CD14-positive monocyte (primary cell): ENCODE results near the gene MYH7. TPM values are rescaled to one million over a fixed set of nuclear protein-coding genes. Genes with fewer than 3 reads are reported as not detected.

Experiments used
- DNase-seq, 3 donors: peaks; one replicate each; pipeline ENCODE4 v3.0.0-alpha.2; 2011 to 2022
- H2AFZ ChIP-seq: 2 replicates; pipeline ENCODE4 v1.6.0; 2012; ENCODE audit warnings: mild to moderate bottlenecking, low read depth, low read length, inconsistent platforms; ENCODE audit not compliant: insufficient read depth, poor library complexity, severe bottlenecking
- H3K27ac ChIP-seq, 2 donors: 1 replicate in 1 of 2; 2 replicates in 1 of 2; pipeline ENCODE4 v1.5.1; 2012 to 2013; ENCODE audit warnings: low read length in 2 of 2, control low read depth in 1 of 2, inconsistent platforms in 1 of 2, low read depth in 1 of 2, mild to moderate bottlenecking in 1 of 2
- H3K27me3 ChIP-seq, 2 donors: one replicate each; pipeline versions ENCODE4 v1.6.0 to v1.6.1; 2011 to 2013; ENCODE audit warnings: low read length in 2 of 2; ENCODE audit not compliant: control insufficient read depth in 2 of 2, insufficient read depth in 2 of 2
- H3K36me3 ChIP-seq, 2 donors: replicated peaks in 1 of 2; 1 replicate in 1 of 2; 2 replicates in 1 of 2; pipeline versions ENCODE4 v1.5.1 to v1.6.1; 2012 to 2013; ENCODE audit warnings: low read length in 2 of 2, control low read depth in 1 of 2, inconsistent platforms in 1 of 2, mild to moderate bottlenecking in 1 of 2; ENCODE audit not compliant: insufficient read depth in 2 of 2, control insufficient read depth in 1 of 2
- H3K4me1 ChIP-seq, 2 donors: 1 replicate in 1 of 2; 2 replicates in 1 of 2; pipeline versions ENCODE4 v1.5.1 to v1.6.1; 2012 to 2013; ENCODE audit warnings: low read length in 2 of 2, control low read depth in 1 of 2, inconsistent platforms in 1 of 2, mild to moderate bottlenecking in 1 of 2, moderate library complexity in 1 of 2; ENCODE audit not compliant: insufficient read depth in 2 of 2, control insufficient read depth in 1 of 2
- H3K4me2 ChIP-seq: replicated peaks from 2 replicates; pipeline ENCODE3; 2012; ENCODE audit warnings: low read length, moderate library complexity, mild to moderate bottlenecking; ENCODE audit not compliant: poor library complexity, severe bottlenecking; ENCODE audit errors: extremely low read depth
- H3K4me3 ChIP-seq, 3 experiments: fragments of 200-600 bp in 1 of 3; sonication (generic) in 1 of 3; replicated peaks in 1 of 3; 1 replicate in 2 of 3; 2 replicates in 1 of 3; pipeline ENCODE4 v1.5.1; 2011 to 2013; ENCODE audit warnings: low read length in 3 of 3, mild to moderate bottlenecking in 3 of 3, control low read depth in 2 of 3, low read depth in 2 of 3, inconsistent platforms in 1 of 3, moderate library complexity in 1 of 3
- H3K79me2 ChIP-seq: 2 replicates; pipeline ENCODE4 v1.6.0; 2012; ENCODE audit warnings: mild to moderate bottlenecking, control low read depth, inconsistent platforms, low read length, moderate library complexity; ENCODE audit not compliant: insufficient read depth
- H3K9ac ChIP-seq: 2 replicates; pipeline ENCODE4 v1.6.0; 2017; ENCODE audit warnings: low read length, mild to moderate bottlenecking; ENCODE audit not compliant: insufficient read depth, poor library complexity, severe bottlenecking
- H3K9me3 ChIP-seq, 2 donors: replicated peaks in 1 of 2; 1 replicate in 1 of 2; 2 replicates in 1 of 2; pipeline versions ENCODE4 v1.5.1 to v1.6.1; 2012 to 2013; ENCODE audit warnings: low read length in 2 of 2, control low read depth in 1 of 2; ENCODE audit not compliant: control insufficient read depth in 1 of 2, insufficient read depth in 1 of 2
- H4K20me1 ChIP-seq: 2 replicates; pipeline ENCODE4 v1.6.0; 2012; ENCODE audit warnings: mild to moderate bottlenecking, low read length, control low read depth, moderate library complexity; ENCODE audit not compliant: insufficient read depth
- H3K27ac Mint-ChIP-seq, 7 donors: one replicate each; pipeline ENCODE4 v1.8.0; 2020; ENCODE audit warnings: mild to moderate bottlenecking in 7 of 7, mixed read lengths in 7 of 7, moderate library complexity in 6 of 7, inconsistent platforms in 2 of 7
- H3K27me3 Mint-ChIP-seq, 3 donors: one replicate each; pipeline ENCODE4 v1.8.0; 2021 to 2022; ENCODE audit warnings: low read depth in 3 of 3, mild to moderate bottlenecking in 3 of 3, mixed read lengths in 3 of 3, moderate library complexity in 3 of 3, inconsistent platforms in 1 of 3
- H3K36me3 Mint-ChIP-seq, 2 donors: one replicate each; pipeline ENCODE4 v1.8.0; 2020; ENCODE audit warnings: mixed read lengths in 2 of 2, inconsistent platforms in 1 of 2, mild to moderate bottlenecking in 1 of 2
- H3K4me1 Mint-ChIP-seq: one replicate; pipeline ENCODE4 v1.8.0; 2020; ENCODE audit warnings: mild to moderate bottlenecking, mixed read lengths
- H3K4me3 Mint-ChIP-seq, 2 donors: one replicate each; pipeline ENCODE4 v1.8.0; 2020; ENCODE audit warnings: mild to moderate bottlenecking in 2 of 2, mixed read lengths in 2 of 2, moderate library complexity in 1 of 2
- H3K9me3 Mint-ChIP-seq, 7 donors: one replicate each; pipeline ENCODE4 v1.8.0; 2020 to 2022; ENCODE audit warnings: mixed read lengths in 7 of 7, mild to moderate bottlenecking in 6 of 7, moderate library complexity in 6 of 7, inconsistent platforms in 2 of 7
- WGBS: methylation state at CpG from one replicate; pipeline ENCODE4 v1.1.5; 2013; ENCODE audit warnings: missing lambda C conversion rate; ENCODE audit not compliant: insufficient coverage; 5-methylcytosine and 5-hydroxymethylcytosine counted together
- intact Hi-C, 2 donors: fragments of 100-400 bp; cut with micrococcal nuclease; formaldehyde crosslinking; loops; one replicate each; pipeline versions ENCODE4 v1.15.0 to v1.15.1; 2023
- polyA plus RNA-seq, 3 donors: library from polyadenylated mRNA; depleted of rRNA in 1 of 3; unstranded in 2 of 3; stranded (reverse) in 1 of 3; fragments of 300-500 nt in 2 of 3; fragments of >200 nt in 1 of 3; fragmentation: Illumina TruSeq in 2 of 3; gene quantifications; 1 replicate in 2 of 3; 2 replicates in 1 of 3; pipeline ENCODE4 v1.2.3, GENCODE V29; 2012 to 2021
- TF ChIP-seq, protein P1 (sequence below): fragments of 200-600 bp; IDR thresholded peaks from one replicate; pipeline ENCODE4 v1.8.0; 2022; ENCODE audit warnings: antibody characterized with exemption, mild to moderate bottlenecking

Gene MYH7
- polyA plus RNA-seq, 3 donors = not detected

DNA sequence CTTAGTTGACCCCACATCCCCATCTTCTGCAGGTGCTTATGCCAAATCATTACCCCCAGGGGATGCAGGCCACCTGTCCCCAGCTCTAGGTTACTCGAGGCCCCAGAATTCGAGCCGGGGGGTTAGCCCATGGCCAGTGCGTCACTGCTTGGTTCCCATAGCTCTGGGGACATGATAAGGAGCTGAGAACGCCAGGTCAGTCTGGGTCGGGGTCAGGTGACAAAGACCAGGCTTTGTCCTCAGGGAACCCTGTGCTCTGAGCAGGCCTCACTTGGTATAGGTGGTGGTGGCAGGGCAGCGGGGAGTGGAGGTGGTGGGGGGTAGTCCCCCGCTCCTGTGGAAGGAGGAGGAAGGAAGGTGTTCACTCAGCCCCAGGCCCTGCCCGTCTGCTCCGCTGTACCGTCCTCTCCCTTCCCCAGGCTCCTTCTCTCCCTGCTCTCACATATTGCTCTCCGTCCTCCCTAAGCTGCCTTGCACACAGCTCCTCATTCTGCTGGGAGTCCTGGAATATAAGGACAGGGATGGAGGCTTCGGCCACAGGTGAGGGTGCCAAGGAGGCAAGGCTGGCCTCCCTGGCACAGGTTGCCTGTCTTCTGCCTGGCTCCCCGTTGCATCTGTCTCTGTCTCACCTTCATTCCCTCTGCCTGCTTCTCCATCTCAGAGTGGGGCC is 25.4 kb downstream of the MYH7 start:
- H3K4me1 Mint-ChIP-seq = no peaks in the 10 kb centered on the region
- H3K27me3 Mint-ChIP-seq = peaks cover 0 to 23% (median 3%) of the 10 kb centered on the region in 3 donors
- H3K4me3 ChIP-seq = no peak overlapping the region
- peak overlapping the region in 1 of 7 donors; percentile 26 for H3K27ac Mint-ChIP-seq
- H3K4me3 Mint-ChIP-seq = no peak overlapping the region
- DNase-seq = no peak
- H3K9ac ChIP-seq = no peak overlapping the region
- no peaks in the 10 kb centered on the region for H3K4me1 ChIP-seq
- H3K36me3 Mint-ChIP-seq = no peaks in the 10 kb centered on the region
- no peaks in the 10 kb centered on the region for H3K36me3 ChIP-seq
- H3K27me3 ChIP-seq = no peaks in the 10 kb centered on the region
- TF ChIP-seq, protein P1, sequence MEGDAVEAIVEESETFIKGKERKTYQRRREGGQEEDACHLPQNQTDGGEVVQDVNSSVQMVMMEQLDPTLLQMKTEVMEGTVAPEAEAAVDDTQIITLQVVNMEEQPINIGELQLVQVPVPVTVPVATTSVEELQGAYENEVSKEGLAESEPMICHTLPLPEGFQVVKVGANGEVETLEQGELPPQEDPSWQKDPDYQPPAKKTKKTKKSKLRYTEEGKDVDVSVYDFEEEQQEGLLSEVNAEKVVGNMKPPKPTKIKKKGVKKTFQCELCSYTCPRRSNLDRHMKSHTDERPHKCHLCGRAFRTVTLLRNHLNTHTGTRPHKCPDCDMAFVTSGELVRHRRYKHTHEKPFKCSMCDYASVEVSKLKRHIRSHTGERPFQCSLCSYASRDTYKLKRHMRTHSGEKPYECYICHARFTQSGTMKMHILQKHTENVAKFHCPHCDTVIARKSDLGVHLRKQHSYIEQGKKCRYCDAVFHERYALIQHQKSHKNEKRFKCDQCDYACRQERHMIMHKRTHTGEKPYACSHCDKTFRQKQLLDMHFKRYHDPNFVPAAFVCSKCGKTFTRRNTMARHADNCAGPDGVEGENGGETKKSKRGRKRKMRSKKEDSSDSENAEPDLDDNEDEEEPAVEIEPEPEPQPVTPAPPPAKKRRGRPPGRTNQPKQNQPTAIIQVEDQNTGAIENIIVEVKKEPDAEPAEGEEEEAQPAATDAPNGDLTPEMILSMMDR = no peak
- H3K27ac ChIP-seq = no peak overlapping the region
- H3K9me3 Mint-ChIP-seq = no peaks in the 10 kb centered on the region
- no peaks in the 10 kb centered on the region for H3K79me2 ChIP-seq
- intact Hi-C loops = no loop called here
- WGBS = 93% methylated on average over 8 of the region's 14 CpGs
- no peaks in the 10 kb centered on the region for H3K9me3 ChIP-seq
- no peak overlapping the region for H3K4me2 ChIP-seq
- H4K20me1 ChIP-seq = no peaks in the 10 kb centered on the region
- no peak overlapping the region for H2AFZ ChIP-seq

DNA sequence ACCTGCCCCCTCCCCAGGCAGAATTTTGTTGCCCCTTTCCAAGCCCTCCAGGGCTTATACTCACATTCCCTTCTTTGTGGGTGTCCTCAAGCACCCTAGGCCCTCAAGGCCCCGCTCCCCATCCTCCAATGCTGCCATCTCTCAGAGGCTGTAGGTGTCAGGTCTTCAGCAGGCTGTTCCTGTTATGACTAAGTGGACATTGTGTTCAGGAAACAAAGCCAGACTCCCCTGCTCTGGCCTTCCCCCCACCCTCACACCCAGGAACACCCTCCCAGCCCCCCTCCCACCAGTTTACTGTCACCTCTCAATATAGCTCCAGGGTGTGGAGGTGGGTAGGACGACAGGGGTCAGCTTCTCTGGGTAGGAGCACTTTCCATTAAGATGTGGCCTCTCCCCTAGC is 26.0 kb downstream of the MYH7 start:
- Histone ChIP-seq H3K4me1 (no peaks in the 10 kb centered on the region), H3K9me3 (no peaks in the 10 kb centered on the region), H3K79me2 (no peaks in the 10 kb centered on the region), H3K27ac (no peak overlapping the region), H3K9ac (no peak overlapping the region), H3K4me2 (no peak overlapping the region), H2AFZ (no peak overlapping the region), H3K36me3 (no peaks in the 10 kb centered on the region), H4K20me1 (no peaks in the 10 kb centered on the region), H3K27me3 (no peaks in the 10 kb centered on the region), H3K4me3 (no peak overlapping the region)
- no CpG with 5 or more reads among the region's 2 CpGs for WGBS
- no peaks in the 10 kb centered on the region for H3K4me1 Mint-ChIP-seq
- H3K4me3 Mint-ChIP-seq = no peak overlapping the region
- intact Hi-C loops = no loop called here
- peaks cover 2 to 28% (median 3%) of the 10 kb centered on the region in 3 donors for H3K27me3 Mint-ChIP-seq
- no peaks in the 10 kb centered on the region for H3K9me3 Mint-ChIP-seq
- DNase-seq = no peak
- no peak overlapping the region for H3K27ac Mint-ChIP-seq
- TF ChIP-seq, protein P1 = no peak
- H3K36me3 Mint-ChIP-seq = no peaks in the 10 kb centered on the region
